ENCODE data around the gene MXD3.

Gene MXD3

GRCh38 chr5:177319913-177320588, 8.4 kb upstream of the MXD3 start:
- TF ChIP-seq CTCF (IDR thresholded peaks at IDR 0.05; ENCODE audit: low read depth, low read length): no peak
- Histone ChIP-seq H3K9me3 (no peaks in the 10 kb centered on the region), H3K27me3 (no peaks in the 10 kb centered on the region), H3K4me1 (no peaks in the 10 kb centered on the region), H3K36me3 (0 out of 2 replicates have a peak, but pooled peaks cover 3% of the 10 kb centered on the region), H3K4me3 (ENCODE audit: low read depth, low read length) (no peak overlapping the region)
- DNase-seq: no peak

GRCh38 chr5:177317959-177318377, 6.3 kb upstream of the MXD3 start:
- H3K4me3 ChIP-seq (ENCODE audit: low read depth, low read length): no peak overlapping the region
- peak; percentile 80 for DNase-seq
- no peaks in the 10 kb centered on the region for H3K9me3 ChIP-seq
- no peaks in the 10 kb centered on the region for H3K27me3 ChIP-seq
- 0 out of 2 replicates have a peak, but pooled peaks cover 3% of the 10 kb centered on the region for H3K36me3 ChIP-seq
- H3K4me1 ChIP-seq: no peaks in the 10 kb centered on the region
- peak; percentile 96 for TF ChIP-seq CTCF (IDR thresholded peaks at IDR 0.05; ENCODE audit: low read depth, low read length)

- no peaks in the 10 kb centered on the region for H3K4me1 ChIP-seq
These were observed 4.3 kb upstream of the MXD3 start for GRCh38 chr5:177316005-177316404.

GRCh38 chr5:177315411-177315810, 3.7 kb upstream of the MXD3 start:
- H3K4me3 ChIP-seq (ENCODE audit: low read depth, low read length): no peak overlapping the region
- no peaks in the 10 kb centered on the region for H3K27me3 ChIP-seq
- no peak for DNase-seq
- H3K36me3 ChIP-seq: 0 out of 2 replicates have a peak, but pooled peaks cover 3% of the 10 kb centered on the region
- no peaks in the 10 kb centered on the region for H3K9me3 ChIP-seq
- H3K4me1 ChIP-seq: peaks cover under 1% of the 10 kb centered on the region; the same call in 1 of the 2 replicates
- TF ChIP-seq CTCF (IDR thresholded peaks at IDR 0.05; ENCODE audit: low read depth, low read length): no peak

More at GRCh38 chr5:177316005-177316404, 4.3 kb upstream of the MXD3 start:
- no peaks in the 10 kb centered on the region for H3K9me3 ChIP-seq
- TF ChIP-seq CTCF (IDR thresholded peaks at IDR 0.05; ENCODE audit: low read depth, low read length): no peak
- no peak overlapping the region for H3K4me3 ChIP-seq (ENCODE audit: low read depth, low read length)
- 0 out of 2 replicates have a peak, but pooled peaks cover 3% of the 10 kb centered on the region for H3K36me3 ChIP-seq
- no peak for DNase-seq
- H3K27me3 ChIP-seq: no peaks in the 10 kb centered on the region

GRCh38 chr5:177314376-177315342, 3.0 kb upstream of the MXD3 start:
- DNase-seq: no peak
- Histone ChIP-seq H3K36me3 (no peaks in the 10 kb centered on the region; the same call in 1 of the 2 replicates), H3K27me3 (no peaks in the 10 kb centered on the region), H3K4me1 (peaks cover 6% of the 10 kb centered on the region; the same call in 1 of the 2 replicates), H3K9me3 (no peaks in the 10 kb centered on the region), H3K4me3 (ENCODE audit: low read depth, low read length) (no peak overlapping the region)
- TF ChIP-seq CTCF (IDR thresholded peaks at IDR 0.05; ENCODE audit: low read depth, low read length): no peak

Data from BE2C (cell line).